ENCODE results near the gene TEC.

DNA sequence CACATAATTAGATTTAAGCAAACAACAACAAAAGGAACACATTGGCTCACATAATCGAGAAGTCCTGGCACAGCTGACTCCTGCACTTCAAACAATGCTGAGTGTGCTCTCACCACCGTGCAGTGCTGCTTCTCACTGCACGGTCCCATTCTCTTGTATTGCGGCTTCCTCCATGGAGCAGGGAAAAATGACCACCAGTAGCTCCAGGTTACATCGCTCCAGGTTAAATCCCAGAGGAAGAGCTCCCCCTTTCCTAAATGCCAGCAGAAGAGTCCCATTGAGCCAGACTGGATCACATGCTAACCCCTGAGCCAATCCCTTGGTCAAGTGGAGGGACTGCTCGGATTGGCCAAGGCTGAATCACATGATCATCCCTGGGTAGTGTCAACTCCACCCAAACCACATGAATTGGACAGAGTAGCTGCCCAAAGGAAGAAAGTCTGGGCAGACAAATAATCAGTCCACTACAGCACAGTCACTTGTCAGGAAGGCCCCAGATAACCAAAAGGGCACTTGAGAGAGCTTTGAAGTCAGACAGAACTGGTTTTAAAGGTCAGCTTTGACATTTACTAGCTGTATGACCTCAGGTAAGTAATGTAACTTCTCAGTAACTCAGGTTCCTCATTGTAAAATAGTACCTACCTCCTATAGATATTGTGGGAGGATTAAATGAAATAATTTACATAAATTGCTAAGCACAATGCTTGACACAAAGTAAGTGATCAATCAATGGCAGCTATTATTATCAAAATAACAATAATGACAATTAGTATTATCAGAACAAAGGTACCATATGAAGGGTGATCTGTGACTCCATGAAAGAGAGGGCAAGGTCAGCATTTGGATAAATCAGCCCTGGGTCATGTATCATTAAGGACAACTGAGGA is 14.3 kb downstream of the TEC start:
- no peak for TF ChIP-seq CTCF (IDR thresholded peaks at IDR 0.05)
- no peak for TF ChIP-seq POLR2A (IDR thresholded peaks at IDR 0.05)
